ENCODE results near the gene IKZF1.

GRCh38 chr7:50370884-50371283, 66.4 kb downstream of the IKZF1 start:
- TF ChIP-seq ZNF699 (CRISPR knock-in tag; IDR thresholded peaks at IDR 0.05; ENCODE audit: insufficient replicate concordance): no peak
- no peak for TF ChIP-seq CBX3 (IDR thresholded peaks at IDR 0.05; ENCODE audit: borderline replicate concordance in 1 of 2, low read length in 2 of 2)
- TF ChIP-seq, protein P1, sequence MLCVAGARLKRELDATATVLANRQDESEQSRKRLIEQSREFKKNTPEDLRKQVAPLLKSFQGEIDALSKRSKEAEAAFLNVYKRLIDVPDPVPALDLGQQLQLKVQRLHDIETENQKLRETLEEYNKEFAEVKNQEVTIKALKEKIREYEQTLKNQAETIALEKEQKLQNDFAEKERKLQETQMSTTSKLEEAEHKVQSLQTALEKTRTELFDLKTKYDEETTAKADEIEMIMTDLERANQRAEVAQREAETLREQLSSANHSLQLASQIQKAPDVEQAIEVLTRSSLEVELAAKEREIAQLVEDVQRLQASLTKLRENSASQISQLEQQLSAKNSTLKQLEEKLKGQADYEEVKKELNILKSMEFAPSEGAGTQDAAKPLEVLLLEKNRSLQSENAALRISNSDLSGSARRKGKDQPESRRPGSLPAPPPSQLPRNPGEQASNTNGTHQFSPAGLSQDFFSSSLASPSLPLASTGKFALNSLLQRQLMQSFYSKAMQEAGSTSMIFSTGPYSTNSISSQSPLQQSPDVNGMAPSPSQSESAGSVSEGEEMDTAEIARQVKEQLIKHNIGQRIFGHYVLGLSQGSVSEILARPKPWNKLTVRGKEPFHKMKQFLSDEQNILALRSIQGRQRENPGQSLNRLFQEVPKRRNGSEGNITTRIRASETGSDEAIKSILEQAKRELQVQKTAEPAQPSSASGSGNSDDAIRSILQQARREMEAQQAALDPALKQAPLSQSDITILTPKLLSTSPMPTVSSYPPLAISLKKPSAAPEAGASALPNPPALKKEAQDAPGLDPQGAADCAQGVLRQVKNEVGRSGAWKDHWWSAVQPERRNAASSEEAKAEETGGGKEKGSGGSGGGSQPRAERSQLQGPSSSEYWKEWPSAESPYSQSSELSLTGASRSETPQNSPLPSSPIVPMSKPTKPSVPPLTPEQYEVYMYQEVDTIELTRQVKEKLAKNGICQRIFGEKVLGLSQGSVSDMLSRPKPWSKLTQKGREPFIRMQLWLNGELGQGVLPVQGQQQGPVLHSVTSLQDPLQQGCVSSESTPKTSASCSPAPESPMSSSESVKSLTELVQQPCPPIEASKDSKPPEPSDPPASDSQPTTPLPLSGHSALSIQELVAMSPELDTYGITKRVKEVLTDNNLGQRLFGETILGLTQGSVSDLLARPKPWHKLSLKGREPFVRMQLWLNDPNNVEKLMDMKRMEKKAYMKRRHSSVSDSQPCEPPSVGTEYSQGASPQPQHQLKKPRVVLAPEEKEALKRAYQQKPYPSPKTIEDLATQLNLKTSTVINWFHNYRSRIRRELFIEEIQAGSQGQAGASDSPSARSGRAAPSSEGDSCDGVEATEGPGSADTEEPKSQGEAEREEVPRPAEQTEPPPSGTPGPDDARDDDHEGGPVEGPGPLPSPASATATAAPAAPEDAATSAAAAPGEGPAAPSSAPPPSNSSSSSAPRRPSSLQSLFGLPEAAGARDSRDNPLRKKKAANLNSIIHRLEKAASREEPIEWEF (CRISPR knock-in tag; IDR thresholded peaks at IDR 0.05): no peak
- no peak for TF ChIP-seq JUNB (CRISPR knock-in tag; conservative IDR thresholded peaks at IDR 0.05)
- TF ChIP-seq, protein P2, sequence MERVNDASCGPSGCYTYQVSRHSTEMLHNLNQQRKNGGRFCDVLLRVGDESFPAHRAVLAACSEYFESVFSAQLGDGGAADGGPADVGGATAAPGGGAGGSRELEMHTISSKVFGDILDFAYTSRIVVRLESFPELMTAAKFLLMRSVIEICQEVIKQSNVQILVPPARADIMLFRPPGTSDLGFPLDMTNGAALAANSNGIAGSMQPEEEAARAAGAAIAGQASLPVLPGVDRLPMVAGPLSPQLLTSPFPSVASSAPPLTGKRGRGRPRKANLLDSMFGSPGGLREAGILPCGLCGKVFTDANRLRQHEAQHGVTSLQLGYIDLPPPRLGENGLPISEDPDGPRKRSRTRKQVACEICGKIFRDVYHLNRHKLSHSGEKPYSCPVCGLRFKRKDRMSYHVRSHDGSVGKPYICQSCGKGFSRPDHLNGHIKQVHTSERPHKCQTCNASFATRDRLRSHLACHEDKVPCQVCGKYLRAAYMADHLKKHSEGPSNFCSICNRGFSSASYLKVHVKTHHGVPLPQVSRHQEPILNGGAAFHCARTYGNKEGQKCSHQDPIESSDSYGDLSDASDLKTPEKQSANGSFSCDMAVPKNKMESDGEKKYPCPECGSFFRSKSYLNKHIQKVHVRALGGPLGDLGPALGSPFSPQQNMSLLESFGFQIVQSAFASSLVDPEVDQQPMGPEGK (CRISPR knock-in tag; IDR thresholded peaks at IDR 0.05; ENCODE audit: borderline replicate concordance): no peak
- TF ChIP-seq ZNF561 (CRISPR knock-in tag; conservative IDR thresholded peaks at IDR 0.05): no peak
- TF ChIP-seq CTCF (IDR thresholded peaks at IDR 0.05 in 2 of 3, conservative IDR thresholded peaks at IDR 0.05 in 1 of 3; ENCODE audit: insufficient read depth in 2 of 3, low read depth in 1 of 3, low read length in 3 of 3): no peak
